ENCODE data around the gene ELMOD2.
"Not testable (repeated sequence)": the region's sequence is repeated elsewhere in the genome, so short reads cannot be mapped to it uniquely, and the experiment has no call there.

Gene ELMOD2

GRCh38 chr4:140523857-140524742 lies at the start of gene ELMOD2:
Gene ELMOD2, plus strand, starts transcription at chr4:140524168. Its CDS starts 1,261 bp downstream, at chr4:140525429.
- DNase-seq (ENCODE audit: low read depth in 2 of 2), result peak; percentile 94

DNA sequence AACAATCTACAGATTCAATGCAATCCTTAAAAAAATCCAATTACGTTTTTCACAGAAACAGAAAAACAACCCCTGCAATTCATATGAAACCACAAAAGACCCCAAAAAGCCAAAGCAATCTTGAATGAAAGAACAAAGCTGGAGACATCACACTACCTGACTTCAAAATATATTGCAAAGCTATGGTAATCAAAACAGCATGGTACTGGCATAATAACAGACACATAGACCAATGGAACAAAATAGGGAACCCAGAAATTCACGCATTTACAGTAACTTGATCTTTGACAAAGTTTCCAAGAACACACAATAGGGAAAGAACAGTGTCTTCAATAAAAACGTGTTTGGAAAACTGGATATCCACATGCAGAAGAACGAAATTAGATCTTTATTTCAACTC lies 40.5 kb upstream of the ELMOD2 start:
- DNase-seq (ENCODE audit: low read depth in 2 of 2), result no peak

- no peak for DNase-seq (ENCODE audit: low read depth in 2 of 2)
These were observed 38.0 kb upstream of the ELMOD2 start for GRCh38 chr4:140485939-140486338.

- no peak for DNase-seq (ENCODE audit: low read depth in 2 of 2)
These were observed 26.6 kb upstream of the ELMOD2 start for GRCh38 chr4:140497405-140497746.

DNA sequence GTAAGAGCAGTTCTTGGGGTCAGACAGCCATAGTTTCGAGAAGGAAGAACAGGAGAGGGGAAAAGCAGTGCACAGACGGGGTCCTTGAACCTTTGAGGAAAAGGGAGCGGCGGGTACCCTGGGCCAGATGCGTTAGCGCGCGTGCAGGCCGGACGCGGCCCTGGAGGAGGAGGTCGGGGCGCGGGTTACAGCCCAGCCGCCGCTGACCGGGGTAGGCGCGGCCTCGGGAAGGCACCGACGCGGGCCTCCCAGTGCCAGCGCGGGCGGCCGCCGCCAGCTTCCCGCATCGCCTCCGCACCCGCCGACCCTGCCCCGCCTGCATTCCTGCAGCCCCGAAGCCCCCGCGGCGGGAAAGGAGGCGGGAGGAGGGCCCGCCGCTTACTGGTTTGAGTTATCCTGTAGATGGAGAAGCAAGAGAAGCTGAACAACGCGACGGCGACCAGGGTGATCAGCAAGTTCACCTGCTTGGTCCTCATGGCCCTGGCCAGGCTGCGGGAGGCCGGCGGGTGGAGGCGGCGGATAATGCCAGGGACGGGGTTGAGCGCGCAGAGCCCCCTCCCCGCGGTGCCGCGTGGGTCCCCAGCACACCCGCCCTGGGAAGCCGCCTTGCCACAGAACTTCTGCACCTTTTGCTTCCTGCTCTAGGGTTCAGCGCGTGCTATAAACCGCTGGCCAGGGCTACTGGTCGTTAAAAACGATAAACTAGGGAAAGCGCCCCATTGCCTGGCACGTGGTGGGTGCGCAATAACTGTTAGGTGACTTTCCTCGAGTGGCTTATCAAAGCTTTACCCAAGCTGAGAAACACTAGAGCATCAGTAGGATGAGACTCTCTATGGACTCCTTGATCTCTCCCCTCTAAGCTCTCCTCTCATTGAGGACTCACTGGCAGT lies 26.0 kb upstream of the ELMOD2 start, which contains the start of gene MGAT4D:
Gene MGAT4D (minus strand): TSS at position 547 of the 890 bp plus-strand sequence. CDS start 71 bp downstream, at position 476.
- DNase-seq (ENCODE audit: low read depth in 2 of 2), result no peak

DNA sequence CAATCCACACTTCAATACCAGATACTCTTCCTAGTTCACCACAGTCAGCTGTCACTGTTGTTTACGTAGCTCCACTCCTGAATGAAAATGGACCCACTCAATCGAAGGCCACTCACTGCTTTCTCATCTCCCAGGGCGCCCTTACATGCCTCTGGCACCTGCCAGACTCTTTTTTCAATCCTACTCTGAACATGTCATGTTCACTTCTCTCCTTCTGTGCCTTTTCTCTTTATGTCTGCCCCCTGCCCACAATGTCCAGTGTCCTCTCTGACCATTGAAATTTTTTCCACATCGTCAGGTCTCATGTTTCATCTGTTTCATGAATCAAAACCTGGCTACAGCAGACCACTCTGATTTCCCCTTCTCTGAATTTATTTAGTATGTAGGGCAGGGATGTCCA lies 24.6 kb upstream of the ELMOD2 start:
- DNase-seq (ENCODE audit: low read depth in 2 of 2), result no peak

DNA sequence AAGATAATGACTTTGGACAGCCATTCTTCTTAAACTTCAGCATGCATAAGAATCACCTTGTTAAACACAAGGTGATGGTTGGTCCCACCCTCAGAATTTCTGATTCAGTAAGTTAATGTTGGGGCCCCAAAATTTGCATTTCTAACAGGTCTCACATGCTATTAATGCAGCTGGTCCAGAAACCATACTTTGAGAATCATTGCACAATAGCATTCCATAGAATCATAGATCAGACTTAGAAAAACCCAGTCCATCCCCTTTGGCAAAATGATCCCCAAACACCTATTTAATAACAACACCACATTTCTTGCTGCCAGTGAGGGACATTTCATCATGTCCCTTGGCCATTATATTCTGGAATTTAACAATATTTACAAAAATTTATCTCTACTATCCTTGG lies 19.7 kb upstream of the ELMOD2 start:
- no peak for DNase-seq (ENCODE audit: low read depth in 2 of 2)

- not testable (repeated sequence) for DNase-seq (ENCODE audit: low read depth in 2 of 2)
These were observed 10.2 kb upstream of the ELMOD2 start for GRCh38 chr4:140513765-140514164.

- no peak for DNase-seq (ENCODE audit: low read depth in 2 of 2)
These were observed 8.5 kb upstream of the ELMOD2 start for GRCh38 chr4:140515423-140515822.

GRCh38 chr4:140523370-140523856 lies 555 bp upstream of the ELMOD2 start:
- DNase-seq (ENCODE audit: low read depth in 2 of 2), result no peak

- no peak for DNase-seq (ENCODE audit: low read depth in 2 of 2)
These were observed 5.5 kb downstream of the ELMOD2 start for GRCh38 chr4:140529434-140529833.

DNA sequence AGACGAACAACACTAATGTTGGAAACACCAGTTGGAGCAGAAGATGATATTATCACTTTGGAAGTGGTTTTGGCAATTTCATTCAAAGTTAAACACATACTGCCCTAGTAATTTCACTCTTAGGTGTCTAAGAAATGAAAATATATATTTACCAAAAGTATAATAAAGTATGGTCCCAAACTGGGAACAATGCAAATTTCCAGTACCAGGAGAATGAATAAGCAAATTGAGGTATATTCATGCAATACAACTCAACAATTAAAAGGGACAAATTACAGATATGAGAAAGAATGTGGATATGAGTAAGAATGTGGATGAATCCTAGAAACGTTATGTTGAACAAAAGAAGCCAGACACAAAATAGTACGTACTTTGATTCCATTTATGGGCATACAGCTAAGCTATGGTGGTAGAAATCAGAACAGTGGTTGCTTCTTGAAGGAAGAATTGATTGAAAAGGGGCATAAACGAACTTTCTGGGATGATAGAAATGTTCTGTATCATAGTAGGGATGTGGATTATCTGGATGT lies 10.0 kb downstream of the ELMOD2 start:
- no peak for DNase-seq (ENCODE audit: low read depth in 2 of 2)

DNA sequence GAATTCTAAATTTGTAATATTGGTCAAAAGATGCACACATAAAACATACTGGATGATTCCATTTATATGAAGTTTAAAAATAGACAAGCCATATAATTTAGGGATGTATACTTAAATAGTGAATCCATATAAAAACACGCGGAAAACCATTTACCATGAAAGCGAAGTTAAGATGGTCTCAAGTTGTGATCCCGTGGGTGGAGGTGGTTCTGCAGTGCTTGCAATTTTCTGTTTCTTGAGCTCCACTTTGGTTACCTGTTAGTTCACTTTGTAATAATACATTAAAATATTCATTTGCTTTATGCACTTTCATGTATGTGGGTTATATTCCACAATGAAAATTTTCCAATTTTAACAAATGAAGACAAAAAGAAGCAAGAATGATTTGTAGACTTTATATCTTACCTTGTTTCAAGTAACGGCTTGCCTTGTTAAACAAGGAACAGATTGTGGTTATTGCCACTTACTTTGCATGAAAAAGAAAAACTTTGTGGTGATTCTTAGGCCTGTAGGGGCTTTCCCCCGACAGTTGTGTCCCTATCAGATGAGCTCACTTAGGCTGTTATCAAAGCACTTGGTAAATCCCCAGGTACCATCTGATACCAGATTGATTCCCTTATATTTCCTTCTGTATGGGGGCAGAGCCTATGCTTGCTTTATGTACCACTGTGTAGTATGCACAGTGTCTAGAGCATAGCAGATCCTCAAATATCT lies 32.6 kb downstream of the ELMOD2 start:
- DNase-seq (ENCODE audit: low read depth in 2 of 2), result no peak

DNA sequence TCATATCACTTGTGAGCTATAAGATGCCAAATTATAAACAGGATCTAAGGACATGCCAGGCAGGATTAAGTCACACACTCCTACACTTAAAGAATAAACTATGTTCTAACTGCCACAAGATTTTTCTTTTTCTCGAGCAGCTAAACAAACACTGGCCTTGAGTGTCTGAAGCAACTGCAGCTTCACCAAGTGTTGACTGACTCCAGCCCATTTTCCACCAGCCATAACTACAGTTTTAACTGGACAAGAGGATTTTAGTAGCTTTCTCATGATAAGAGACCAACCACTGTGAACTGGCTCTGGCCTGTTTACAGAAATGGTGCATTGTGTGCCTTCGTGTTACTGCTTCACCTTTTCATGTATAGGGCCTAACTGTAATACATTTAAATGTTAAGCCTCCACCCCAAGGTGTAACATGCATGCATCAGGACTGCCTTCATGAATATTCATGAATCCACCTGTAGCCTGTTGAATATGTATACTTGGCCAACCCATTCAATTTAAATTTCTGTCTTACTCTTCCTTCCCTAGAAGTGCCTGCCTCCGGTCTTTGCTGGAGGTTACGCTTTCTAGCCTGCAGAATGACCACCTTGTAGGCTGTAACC lies 34.0 kb downstream of the ELMOD2 start:
- no peak for DNase-seq (ENCODE audit: low read depth in 2 of 2)

DNA sequence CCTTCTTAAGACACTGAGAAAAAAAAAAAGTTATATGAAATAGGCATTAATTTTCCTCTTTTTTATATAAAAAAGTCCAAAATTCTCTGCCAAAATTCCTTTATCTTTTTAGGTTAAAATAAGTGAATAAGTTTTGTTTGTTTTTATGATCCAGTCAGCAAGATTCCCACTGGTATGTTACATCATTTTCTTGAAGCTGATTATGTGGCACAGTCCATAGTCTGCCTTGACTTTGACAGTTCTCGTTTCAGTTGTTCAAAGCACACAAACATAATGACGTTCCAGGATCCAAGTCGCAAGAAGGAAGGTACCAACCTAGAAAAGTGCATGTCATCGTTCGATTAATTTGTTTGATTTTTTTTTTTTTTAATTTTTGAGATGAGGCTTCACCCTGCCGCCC lies 35.7 kb downstream of the ELMOD2 start:
- DNase-seq (ENCODE audit: low read depth in 2 of 2), result no peak

- DNase-seq (ENCODE audit: low read depth in 2 of 2), result no peak
These were observed 44.7 kb downstream of the ELMOD2 start, which contains the start of gene UCP1 for GRCh38 chr4:140568507-140569306. Gene UCP1, minus strand, starts transcription at chr4:140568961. Its CDS starts 232 bp downstream, at chr4:140568729.

DNA sequence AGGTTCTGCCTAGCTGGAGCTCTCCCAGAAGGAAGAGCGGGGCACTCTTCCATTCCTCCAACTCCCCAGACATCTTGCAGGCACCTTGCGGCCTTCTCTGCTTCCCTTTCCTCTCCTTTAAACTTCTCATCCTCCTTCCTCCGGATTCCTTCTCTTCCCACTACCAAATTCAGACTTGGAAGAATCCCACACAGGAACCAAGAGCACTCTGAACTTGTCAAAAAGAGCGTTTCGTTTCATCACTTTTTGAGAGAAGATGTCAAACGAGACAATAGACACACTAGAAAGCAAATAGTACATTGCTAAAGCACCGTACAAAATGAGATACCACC lies 45.3 kb downstream of the ELMOD2 start:
- no peak for DNase-seq (ENCODE audit: low read depth in 2 of 2)

- DNase-seq (ENCODE audit: low read depth in 2 of 2), result no peak
These were observed 47.7 kb downstream of the ELMOD2 start for GRCh38 chr4:140571620-140572019.

DNA sequence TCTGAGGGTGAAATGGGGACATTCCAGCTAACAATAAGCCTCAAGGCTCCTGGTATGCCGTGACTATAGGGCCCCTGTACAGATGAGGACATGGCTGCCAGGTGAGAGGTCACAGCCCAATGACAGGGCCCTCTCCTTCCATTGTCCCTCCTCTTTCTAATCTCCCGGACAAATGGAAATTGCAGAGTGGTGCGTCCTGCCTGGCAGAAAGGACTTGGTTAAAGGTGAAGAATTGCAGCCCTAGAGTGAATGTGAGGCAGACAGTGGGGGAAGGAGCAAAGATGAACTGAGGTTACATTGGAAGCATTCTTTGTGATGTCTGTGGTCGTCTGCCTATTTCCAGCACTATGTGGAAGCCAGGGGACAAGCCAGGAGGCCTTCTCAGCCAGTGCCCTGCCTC lies 51.5 kb downstream of the ELMOD2 start:
- DNase-seq (ENCODE audit: low read depth in 2 of 2), result no peak

- DNase-seq (ENCODE audit: low read depth in 2 of 2), result no peak
These were observed 55.3 kb downstream of the ELMOD2 start for GRCh38 chr4:140579278-140579677.
